VCaP (cell line): ENCODE results near the gene TRAPPC14.
A peak's percentile ranks its signal among the peaks of the same experiment; 100 is the strongest.
"Not testable (repeated sequence)": the region's sequence is repeated elsewhere in the genome, so short reads cannot be mapped to it uniquely, and the experiment has no call there.

Experiments
- H3K27ac ChIP-seq: fragments of 450-650 bp; 2 replicates; pipeline ENCODE4 v1.5.1; 2017
- CTCF ChIP-seq: fragments of 450-650 bp; conservative IDR thresholded peaks from 2 replicates; pipeline ENCODE4 v1.5.1; 2017; ENCODE audit warnings: mild to moderate bottlenecking, moderate library complexity

TRAPPC14 gene

GRCh38 chr7:100148225-100148558 is 10.3 kb downstream of the TRAPPC14 start:
- TF ChIP-seq CTCF, result no peak
- peak overlapping the region; percentile 88 for H3K27ac ChIP-seq

GRCh38 chr7:100147278-100147677 is 11.2 kb downstream of the TRAPPC14 start:
- no peak overlapping the region for H3K27ac ChIP-seq
- TF ChIP-seq CTCF, result no peak

GRCh38 chr7:100146350-100146749 is 12.2 kb downstream of the TRAPPC14 start:
- H3K27ac ChIP-seq, result not testable (repeated sequence)

- H3K27ac ChIP-seq, result no peak overlapping the region
- TF ChIP-seq CTCF, result no peak
Observed at GRCh38 chr7:100142461-100142860, 16.1 kb downstream of the TRAPPC14 start.

GRCh38 chr7:100141555-100141949 is 17.0 kb downstream of the TRAPPC14 start:
- no peak overlapping the region for H3K27ac ChIP-seq
- TF ChIP-seq CTCF, result no peak

- H3K27ac ChIP-seq, result peak overlapping the region; percentile 23
Observed at GRCh38 chr7:100137851-100138760, 20.4 kb downstream of the TRAPPC14 start.

GRCh38 chr7:100132697-100133151 is 25.8 kb downstream of the TRAPPC14 start:
- TF ChIP-seq CTCF, result peak; percentile 97
- H3K27ac ChIP-seq, result no peak overlapping the region

More at GRCh38 chr7:100137851-100138760, 20.4 kb downstream of the TRAPPC14 start:
- no peak for TF ChIP-seq CTCF

GRCh38 chr7:100132126-100132525 is 26.4 kb downstream of the TRAPPC14 start:
- TF ChIP-seq CTCF, result no peak
- no peak overlapping the region for H3K27ac ChIP-seq
